NCI-H526 (cell line): ENCODE data around the gene CCR7.

Experiments
- DNase-seq, 2 experiments: peaks; one replicate each; lab custom pipeline; 2025; lab: John Stamatoyannopoulos, UW

The CCR7 gene, protein sequence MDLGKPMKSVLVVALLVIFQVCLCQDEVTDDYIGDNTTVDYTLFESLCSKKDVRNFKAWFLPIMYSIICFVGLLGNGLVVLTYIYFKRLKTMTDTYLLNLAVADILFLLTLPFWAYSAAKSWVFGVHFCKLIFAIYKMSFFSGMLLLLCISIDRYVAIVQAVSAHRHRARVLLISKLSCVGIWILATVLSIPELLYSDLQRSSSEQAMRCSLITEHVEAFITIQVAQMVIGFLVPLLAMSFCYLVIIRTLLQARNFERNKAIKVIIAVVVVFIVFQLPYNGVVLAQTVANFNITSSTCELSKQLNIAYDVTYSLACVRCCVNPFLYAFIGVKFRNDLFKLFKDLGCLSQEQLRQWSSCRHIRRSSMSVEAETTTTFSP

GRCh38 chr17:40564883-40565768 lies at the start of gene CCR7:
CCR7 (minus strand) TSS chr17:40565472; CDS start chr17:40565409, 63 bp downstream.
- no peak for DNase-seq

- DNase-seq = no peak
Measured at GRCh38 chr17:40614431-40615067, 49.3 kb upstream of the CCR7 start.

DNA sequence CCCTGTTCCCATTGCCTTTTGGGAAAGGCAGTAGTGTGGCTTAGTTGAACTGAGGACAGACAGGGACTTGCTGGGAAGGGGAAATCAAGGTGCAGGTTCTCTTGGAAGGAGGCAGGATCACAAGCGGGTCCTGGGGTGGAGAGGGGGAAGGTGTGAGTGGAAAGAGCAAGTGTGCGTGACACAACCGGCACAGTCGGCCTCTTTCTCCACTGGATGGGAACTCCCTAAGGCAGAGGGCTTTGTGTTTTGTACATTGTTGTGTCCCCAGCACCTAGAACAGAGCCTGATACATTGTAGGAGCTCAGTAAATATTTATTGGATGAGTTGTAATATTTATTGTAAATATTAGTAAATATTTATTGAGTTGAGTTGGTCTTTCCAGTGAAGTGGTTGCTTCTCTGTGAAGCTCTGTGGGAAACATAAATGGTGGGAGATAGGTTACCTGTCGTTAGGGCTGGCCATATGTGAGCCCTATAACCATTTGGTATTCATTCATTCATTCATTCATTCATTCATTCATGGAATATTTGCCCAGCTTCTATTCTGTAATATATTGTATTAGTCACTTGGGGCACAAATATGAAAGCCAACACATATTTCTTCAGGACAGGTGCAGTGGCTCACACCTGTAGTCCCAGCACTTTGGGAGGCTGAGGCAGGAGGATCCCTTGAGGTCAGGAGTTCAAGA lies 48.3 kb upstream of the CCR7 start:
- no peak for DNase-seq

- no peak for DNase-seq
Measured at GRCh38 chr17:40612599-40613244, 47.5 kb upstream of the CCR7 start.

DNA sequence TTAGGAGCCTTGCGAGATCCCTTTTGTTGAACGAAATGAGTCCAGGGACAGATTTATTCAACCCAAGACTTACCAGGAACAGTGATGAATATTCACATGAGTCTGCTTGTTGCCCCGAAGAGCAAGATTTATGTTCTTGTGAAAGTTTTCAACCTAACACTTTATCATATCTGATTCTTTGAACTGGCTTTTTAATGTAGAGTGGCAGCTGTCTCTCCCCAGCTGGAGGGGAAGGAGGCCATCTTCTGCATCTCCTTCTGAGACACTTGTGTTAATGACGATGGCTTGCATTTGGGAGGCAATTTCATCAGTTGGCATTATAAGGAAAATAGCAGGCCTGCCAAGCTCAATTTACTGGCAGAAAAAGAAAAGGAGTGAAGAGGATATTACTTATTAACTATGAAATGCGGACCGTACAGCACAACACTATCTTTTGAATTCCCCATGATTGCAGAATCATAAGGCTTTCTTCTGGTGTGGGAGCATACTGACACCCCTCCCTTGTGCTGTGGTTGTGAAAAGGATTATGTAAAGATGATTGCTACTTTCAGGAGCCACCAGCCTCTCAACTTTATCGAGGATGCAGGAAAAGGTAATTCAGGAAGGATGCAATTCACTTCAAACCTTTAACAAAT lies 46.7 kb upstream of the CCR7 start:
- DNase-seq = no peak

DNA sequence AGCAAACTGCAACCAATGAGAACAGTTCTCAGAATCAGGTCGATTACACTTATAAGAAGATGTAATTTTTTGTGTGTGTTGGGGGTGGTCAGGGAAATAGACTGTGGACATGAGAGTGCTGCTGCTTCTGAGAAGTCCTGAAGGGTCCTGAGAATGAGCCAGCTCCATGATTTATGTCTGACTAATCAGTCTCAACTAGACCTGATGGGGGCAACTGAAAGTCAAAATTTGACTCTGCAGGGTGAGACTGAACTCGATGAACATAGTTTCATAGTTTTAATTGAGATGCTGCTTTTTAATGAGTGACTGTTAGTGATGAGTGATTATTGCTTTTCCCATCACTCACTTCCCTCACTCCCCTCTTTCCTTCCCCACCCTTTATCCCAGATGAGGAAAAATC lies 45.1 kb upstream of the CCR7 start:
- no peak for DNase-seq

DNA sequence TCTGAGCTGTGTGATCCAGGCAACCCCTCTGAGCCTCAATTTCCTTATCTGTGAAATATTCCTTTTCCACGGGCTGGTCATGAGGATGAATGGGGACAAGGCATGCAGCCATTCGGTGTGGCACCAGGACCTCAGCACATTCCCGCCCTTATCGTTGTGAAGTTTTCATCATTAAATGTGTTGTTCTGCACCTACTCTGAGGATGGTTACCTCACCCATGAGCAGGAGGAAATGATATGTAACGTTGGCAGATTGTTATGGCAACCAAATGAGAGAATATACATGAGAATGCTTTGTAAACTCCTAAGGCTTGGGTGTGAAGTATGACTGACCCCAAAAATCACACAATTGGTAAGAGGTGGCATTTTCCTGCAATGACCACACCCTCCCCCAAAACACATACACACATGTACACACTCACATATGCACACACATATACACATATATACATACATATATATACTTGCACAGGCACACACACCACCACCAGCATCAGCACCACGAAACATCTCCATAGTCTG lies 42.8 kb upstream of the CCR7 start:
- DNase-seq = no peak

DNA sequence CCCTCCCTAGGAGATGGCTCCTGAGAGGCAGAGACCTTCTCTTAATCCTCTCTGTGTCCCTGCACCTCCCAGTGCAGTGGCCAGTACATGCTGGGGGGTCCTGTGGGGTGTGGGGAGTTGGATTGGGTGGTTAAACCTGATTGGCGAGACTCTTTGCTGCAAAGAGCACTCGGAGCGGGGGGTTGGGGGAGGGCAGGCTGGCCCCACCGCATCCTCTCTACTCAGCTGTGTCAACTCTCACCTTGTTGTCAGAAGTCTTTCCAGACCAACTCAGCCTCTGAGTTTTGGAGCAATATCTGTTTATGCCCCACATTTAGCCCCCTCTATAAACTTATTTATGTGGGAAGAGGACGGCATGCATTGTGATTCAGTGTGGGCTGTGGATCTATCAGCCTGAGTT lies 42.4 kb upstream of the CCR7 start:
- no peak for DNase-seq

DNA sequence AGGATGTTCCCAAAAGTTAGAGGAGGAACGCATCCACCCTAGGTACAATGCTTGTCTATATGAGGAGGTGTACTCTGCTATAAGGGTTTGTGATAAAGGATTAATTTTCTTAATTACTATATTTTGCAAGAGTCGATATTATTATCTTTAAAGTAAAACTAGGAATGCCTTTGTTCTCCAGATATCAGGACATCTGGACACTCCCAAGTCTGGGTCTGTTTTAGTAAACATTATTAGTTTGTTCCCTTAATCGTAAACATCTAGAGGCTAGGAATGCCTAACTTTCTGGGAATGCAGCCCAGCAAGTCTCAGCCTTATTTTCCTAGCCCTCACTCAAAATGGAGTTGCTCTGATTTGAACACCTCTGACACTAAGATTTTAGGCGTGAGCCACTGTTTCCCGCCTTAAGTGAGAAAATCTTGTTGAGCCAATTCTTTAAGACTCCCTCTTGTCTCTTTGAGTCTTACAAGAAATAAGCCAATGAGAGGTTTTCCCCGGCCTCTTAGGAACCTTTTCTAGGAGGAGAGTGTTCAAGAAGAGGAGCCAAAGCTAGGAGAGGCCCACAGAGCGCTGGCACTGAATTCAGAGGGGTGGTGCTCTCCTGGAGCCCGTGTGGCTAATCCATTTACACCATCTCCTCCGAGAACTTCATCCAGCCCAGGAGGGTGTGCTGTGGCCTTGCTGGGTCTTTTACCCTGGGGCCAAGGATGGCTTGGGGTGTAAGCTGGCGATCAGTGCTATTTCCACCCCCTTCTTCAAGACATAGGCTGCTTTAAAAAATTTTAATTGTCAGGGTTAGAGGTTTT lies 41.5 kb upstream of the CCR7 start:
- DNase-seq = no peak

DNA sequence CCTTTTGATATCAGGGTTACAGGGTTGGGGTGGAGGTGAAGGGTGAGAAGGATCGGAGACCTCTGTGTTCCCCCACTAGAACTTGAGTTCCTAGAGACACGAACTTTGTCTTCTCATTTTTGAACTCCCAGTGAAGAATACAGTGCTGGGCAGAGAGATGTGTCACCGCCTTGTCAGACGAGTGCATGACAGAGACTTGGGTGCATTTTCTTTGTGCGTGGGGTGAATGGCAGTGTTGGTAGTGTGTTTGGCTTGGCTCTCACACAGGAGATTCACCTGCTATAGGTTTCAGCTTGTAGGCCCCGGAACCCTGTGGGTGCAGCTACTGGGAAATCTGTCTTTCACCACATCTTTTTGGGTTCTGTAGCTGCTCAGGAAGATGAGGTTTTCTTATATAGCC lies 40.0 kb upstream of the CCR7 start:
- DNase-seq = no peak

DNA sequence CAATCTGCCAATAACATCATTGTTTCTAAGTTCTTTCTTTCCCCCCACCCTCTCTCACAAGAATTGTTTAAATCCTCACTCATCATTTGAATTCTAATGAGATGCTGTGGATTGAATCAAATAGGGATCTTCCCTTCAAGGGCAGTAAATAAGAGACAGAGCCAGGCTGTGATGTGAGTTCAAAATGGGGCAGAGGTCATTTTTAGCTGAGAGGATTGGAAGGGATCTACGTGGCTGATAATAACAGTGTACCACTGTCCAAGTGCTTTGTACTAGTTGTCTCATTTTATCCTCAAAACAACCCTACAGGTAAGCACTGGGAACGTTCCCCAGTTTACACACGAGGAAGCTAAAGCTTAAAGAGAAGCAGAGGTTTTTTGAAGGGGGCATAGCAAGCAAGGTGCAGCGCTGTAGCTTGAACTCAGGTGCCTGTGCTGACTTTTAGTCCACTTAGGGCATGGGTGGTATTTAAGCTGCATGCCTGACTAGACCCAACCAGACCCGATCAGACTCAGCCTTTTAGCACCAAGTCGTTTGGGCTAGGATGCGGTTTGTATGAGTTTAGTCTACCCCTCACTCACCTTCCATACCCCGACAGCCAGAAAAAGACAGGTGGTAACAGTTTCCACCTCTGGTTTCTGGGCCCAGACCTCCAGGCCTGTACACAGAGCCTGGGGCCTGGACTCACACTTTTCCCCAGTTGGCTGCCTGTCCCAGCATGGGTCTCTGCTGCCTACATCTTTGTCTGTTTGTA lies 39.2 kb upstream of the CCR7 start:
- DNase-seq = no peak

GRCh38 chr17:40602445-40603443 lies 37.5 kb upstream of the CCR7 start:
- no peak for DNase-seq

DNA sequence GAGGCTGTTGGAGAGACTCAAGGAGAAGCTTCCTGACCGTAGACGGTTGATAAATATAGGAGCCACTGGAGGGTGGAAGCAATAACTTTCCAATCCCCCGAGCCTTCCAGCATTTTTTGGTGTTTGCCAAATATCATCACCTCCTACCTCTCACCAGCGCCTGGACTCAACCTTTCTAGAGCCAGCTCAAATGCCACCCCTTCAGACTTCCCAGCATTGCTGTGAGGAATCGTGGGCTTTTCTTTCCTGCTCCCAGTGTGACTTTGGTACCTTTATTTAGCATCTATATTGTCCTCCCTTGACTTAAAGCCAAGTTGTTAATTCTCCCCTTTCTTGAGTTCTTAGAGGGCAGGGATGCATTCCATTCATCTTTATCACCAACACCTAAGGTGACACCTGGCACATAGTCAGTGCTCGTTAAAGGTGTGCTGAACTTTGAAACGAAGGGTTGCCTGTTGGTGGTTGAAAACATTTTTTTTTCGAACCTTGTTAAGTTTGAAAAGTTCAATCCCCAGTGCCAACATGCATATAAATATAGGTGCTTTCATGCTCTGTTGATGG lies 35.3 kb upstream of the CCR7 start:
- no peak for DNase-seq

DNA sequence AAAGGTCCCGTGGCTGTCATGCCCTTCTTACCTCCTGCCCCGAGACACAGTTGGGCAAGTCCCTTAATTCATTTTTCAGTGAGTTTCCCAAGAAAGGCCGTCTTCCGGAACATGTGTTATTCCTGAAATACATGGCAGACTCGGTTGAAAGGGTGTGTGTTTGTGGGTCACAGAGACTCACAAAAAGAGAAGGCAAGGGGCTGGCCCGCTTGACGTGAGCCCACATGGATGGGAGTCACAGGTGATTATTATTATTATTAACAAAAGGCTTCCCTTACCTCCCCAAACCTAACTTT lies 34.1 kb upstream of the CCR7 start:
- no peak for DNase-seq

DNA sequence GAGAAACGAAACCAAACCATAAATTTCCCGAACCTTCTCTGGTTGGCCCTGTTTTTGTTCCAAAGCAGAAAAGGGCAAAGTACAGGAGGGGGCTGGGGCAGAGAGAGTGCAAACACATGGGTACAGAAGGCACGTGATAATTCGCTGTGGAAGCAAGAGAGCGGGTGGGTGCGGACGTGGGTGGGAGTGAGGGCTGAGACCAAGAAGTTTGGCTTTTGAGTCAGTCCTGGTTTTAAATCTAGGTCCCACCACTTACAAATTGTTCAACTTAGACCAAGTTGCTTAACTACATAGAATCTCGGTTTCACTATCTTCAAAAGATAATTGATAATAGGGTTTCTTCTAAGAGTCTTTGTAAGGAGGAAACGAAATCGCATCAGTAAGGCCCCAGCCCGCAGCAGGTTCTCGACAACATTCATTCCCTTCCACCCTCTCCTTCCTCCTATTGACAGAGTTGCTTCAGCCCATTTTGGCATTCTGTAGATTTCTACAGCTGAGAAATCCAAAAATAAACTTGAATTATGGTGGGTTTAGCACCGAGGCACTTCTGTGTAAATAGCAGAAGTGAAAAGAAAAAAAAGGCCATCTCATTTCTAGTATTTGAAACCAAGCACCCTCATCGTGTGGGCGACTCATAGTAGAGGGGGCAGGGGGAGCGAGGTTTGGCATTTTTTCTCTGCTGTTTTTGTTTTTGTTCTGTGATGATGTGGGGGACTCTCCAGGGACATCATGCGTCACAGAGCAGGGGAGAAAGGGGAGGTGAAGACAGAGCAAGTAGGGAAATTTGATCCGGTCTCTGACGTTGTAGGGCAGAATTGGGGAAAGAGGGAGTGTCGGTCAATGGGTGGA lies 33.6 kb upstream of the CCR7 start:
- no peak for DNase-seq

- DNase-seq = no peak
Measured at GRCh38 chr17:40598301-40598618, 33.0 kb upstream of the CCR7 start.
